DOHH2 (cell line): ENCODE results near the gene PTRHD1.

Experiments used
- H3F3A ChIP-seq: fragments of 200-600 bp; sonication (generic), shearing (Covaris generic); 2 replicates; pipeline ENCODE4 v1.6.0; 2016; ENCODE audit warnings: antibody characterized with exemption, mild to moderate bottlenecking; ENCODE audit not compliant: control insufficient read depth, insufficient read depth
- H3K27ac ChIP-seq: fragments of 200-600 bp; sonication (generic); 2 replicates; pipeline ENCODE4 v1.5.1; 2014; ENCODE audit warnings: low read depth, mild to moderate bottlenecking, low read length, moderate library complexity
- H3K27me3 ChIP-seq: fragments of 200-600 bp; sonication (generic); 2 replicates; pipeline ENCODE4 v1.6.1; 2014; ENCODE audit warnings: mild to moderate bottlenecking, low read length, mixed read lengths; ENCODE audit not compliant: control insufficient read depth
- H3K36me3 ChIP-seq: fragments of 200-600 bp; sonication (generic); 2 replicates; pipeline ENCODE4 v1.6.1; 2014; ENCODE audit warnings: mild to moderate bottlenecking, low read length, moderate library complexity, mixed read lengths; ENCODE audit not compliant: control insufficient read depth
- H3K4me1 ChIP-seq: fragments of 200-600 bp; sonication (generic); 2 replicates; pipeline ENCODE4 v1.6.1; 2014; ENCODE audit warnings: mild to moderate bottlenecking, low read length, mixed read lengths; ENCODE audit not compliant: control insufficient read depth
- H3K4me2 ChIP-seq: fragments of 200-600 bp; sonication (generic); 2 replicates; pipeline ENCODE4 v1.6.0; 2014; ENCODE audit warnings: mild to moderate bottlenecking, low read length, moderate library complexity
- H3K4me3 ChIP-seq: fragments of 200-600 bp; sonication (generic); 2 replicates; pipeline ENCODE4 v1.5.1; 2014; ENCODE audit warnings: mild to moderate bottlenecking, low read length, mixed read lengths
- H3K79me2 ChIP-seq: fragments of 200-600 bp; sonication (generic); 2 replicates; pipeline ENCODE4 v1.6.1; 2014; ENCODE audit warnings: mild to moderate bottlenecking, low read length, mixed read lengths; ENCODE audit not compliant: control insufficient read depth
- H3K9me2 ChIP-seq: fragments of 200-600 bp; sonication (generic); replicated peaks from 2 replicates; pipeline ENCODE4 v1.6.1; 2014; ENCODE audit warnings: mild to moderate bottlenecking, low read length, mixed read lengths; ENCODE audit not compliant: control insufficient read depth
- H3K9me3 ChIP-seq: fragments of 200-600 bp; sonication (generic); 2 replicates; pipeline ENCODE4 v1.6.1; 2014; ENCODE audit warnings: antibody characterized with exemption, low read length, mixed read lengths; ENCODE audit not compliant: control insufficient read depth, insufficient read depth
- H4K20me1 ChIP-seq: fragments of 200-600 bp; sonication (generic); 2 replicates; pipeline ENCODE4 v1.6.0; 2014; ENCODE audit warnings: low read depth, mild to moderate bottlenecking, antibody characterized with exemption, low read length, moderate library complexity; ENCODE audit not compliant: control insufficient read depth, insufficient read depth
- CTCF ChIP-seq: fragments of 200-600 bp; sonication (generic); IDR thresholded peaks from one replicate; pipeline ENCODE4 v1.5.1; 2014; ENCODE audit warnings: antibody characterized with exemption, mild to moderate bottlenecking, low read depth, low read length; ENCODE audit not compliant: poor library complexity, severe bottlenecking
- EZH2phosphoT487 ChIP-seq: fragments of 200-600 bp; sonication (generic); IDR thresholded peaks from 2 replicates; pipeline ENCODE4 v1.6.1; 2017; ENCODE audit warnings: borderline replicate concordance, mild to moderate bottlenecking, antibody characterized with exemption, low read length, moderate library complexity, mixed read lengths

Gene PTRHD1

GRCh38 chr2:24785671-24786321 lies 7.4 kb downstream of the PTRHD1 start:
- Histone ChIP-seq H3K36me3 (no peaks in the 10 kb centered on the region), H3K27ac (peak overlapping the region; percentile 63), H3K4me1 (peaks cover 26% of the 10 kb centered on the region), H3K79me2 (no peaks in the 10 kb centered on the region), H3K27me3 (no peaks in the 10 kb centered on the region), H4K20me1 (no peaks in the 10 kb centered on the region), H3K4me2 (peak overlapping the region; percentile 93), H3K9me2 (no peaks in the 10 kb centered on the region), H3K9me3 (peaks cover 12% of the 10 kb centered on the region; the same call in 1 of the 2 replicates), H3F3A (peaks cover 8% of the 10 kb centered on the region; the same call in 1 of the 2 replicates), H3K4me3 (peak overlapping the region; percentile 50)
- no peak for TF ChIP-seq CTCF

GRCh38 chr2:24783641-24784040 lies 9.6 kb downstream of the PTRHD1 start:
- Histone ChIP-seq H3F3A (peaks cover 8% of the 10 kb centered on the region; the same call in 1 of the 2 replicates), H3K79me2 (no peaks in the 10 kb centered on the region), H3K27ac (no peak overlapping the region), H3K4me3 (no peak overlapping the region), H3K4me1 (peaks cover 21% of the 10 kb centered on the region), H3K9me2 (no peaks in the 10 kb centered on the region), H3K9me3 (peaks cover 12% of the 10 kb centered on the region; the same call in 1 of the 2 replicates), H3K27me3 (no peaks in the 10 kb centered on the region), H3K36me3 (no peaks in the 10 kb centered on the region), H4K20me1 (no peaks in the 10 kb centered on the region), H3K4me2 (no peak overlapping the region)
- TF ChIP-seq EZH2phosphoT487 (no peak), CTCF (no peak)

- Histone ChIP-seq H3F3A (no peaks in the 10 kb centered on the region), H3K4me3 (no peak overlapping the region), H3K9me3 (peaks cover 5% of the 10 kb centered on the region; the same call in 1 of the 2 replicates), H3K4me2 (no peak overlapping the region), H3K27ac (no peak overlapping the region), H3K36me3 (no peaks in the 10 kb centered on the region), H3K4me1 (no peaks in the 10 kb centered on the region), H4K20me1 (no peaks in the 10 kb centered on the region), H3K27me3 (no peaks in the 10 kb centered on the region), H3K9me2 (no peaks in the 10 kb centered on the region), H3K79me2 (no peaks in the 10 kb centered on the region)
- TF ChIP-seq CTCF (no peak), EZH2phosphoT487 (no peak)
Measured at GRCh38 chr2:24779116-24779515, 14.1 kb downstream of the PTRHD1 start.
